ENCODE results near the gene ANKRD13A.

DNA sequence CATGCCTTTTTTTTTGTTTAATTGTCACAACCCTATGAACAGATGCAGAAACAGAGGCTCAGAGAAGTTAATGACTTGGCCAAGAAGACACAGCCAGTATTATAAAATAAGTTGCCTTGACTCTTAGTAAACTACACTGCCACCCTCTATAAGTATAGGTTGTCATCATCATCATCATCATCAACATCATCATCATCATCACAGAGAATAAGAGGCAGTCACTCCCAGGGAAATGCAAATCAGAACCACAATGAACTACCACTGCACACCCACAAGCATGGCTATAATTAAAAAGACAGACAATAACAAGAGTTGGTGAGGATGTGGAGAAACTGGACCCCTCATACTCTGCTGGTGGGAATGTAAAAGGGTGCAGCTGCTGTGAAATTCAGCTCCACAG lies 72.3 kb downstream of the ANKRD13A start:
- TF ChIP-seq, protein P1, sequence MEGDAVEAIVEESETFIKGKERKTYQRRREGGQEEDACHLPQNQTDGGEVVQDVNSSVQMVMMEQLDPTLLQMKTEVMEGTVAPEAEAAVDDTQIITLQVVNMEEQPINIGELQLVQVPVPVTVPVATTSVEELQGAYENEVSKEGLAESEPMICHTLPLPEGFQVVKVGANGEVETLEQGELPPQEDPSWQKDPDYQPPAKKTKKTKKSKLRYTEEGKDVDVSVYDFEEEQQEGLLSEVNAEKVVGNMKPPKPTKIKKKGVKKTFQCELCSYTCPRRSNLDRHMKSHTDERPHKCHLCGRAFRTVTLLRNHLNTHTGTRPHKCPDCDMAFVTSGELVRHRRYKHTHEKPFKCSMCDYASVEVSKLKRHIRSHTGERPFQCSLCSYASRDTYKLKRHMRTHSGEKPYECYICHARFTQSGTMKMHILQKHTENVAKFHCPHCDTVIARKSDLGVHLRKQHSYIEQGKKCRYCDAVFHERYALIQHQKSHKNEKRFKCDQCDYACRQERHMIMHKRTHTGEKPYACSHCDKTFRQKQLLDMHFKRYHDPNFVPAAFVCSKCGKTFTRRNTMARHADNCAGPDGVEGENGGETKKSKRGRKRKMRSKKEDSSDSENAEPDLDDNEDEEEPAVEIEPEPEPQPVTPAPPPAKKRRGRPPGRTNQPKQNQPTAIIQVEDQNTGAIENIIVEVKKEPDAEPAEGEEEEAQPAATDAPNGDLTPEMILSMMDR (IDR thresholded peaks at IDR 0.05; ENCODE audit: extremely low read depth in 1 of 2, insufficient read depth in 1 of 2, low read depth in 1 of 2, low read length in 2 of 2) = no peak
- TF ChIP-seq EZH2 (IDR thresholded peaks at IDR 0.05; ENCODE audit: borderline replicate concordance, low read depth, low read length, severe bottlenecking) = no peak
